ENCODE measurements around the gene MAPKBP1. TPM values are rescaled to one million over a fixed set of nuclear protein-coding genes. Genes with fewer than 3 reads are reported as not detected.

The MAPKBP1 gene
- total and polyA plus RNA-seq, 8 donors: 8.8 to 41.5 (median 16.8) TPM

GRCh38 chr15:41746802-41747201 lies 27.5 kb upstream of the MAPKBP1 start:
- Histone ChIP-seq H3K4me3 (no peak overlapping the region), H3K9me3 (no peaks in the 10 kb centered on the region), H3K27me3 (no peaks in the 10 kb centered on the region), H3K27ac (no peak overlapping the region), H3K4me1 (peaks cover 0 to 5% (median 0%) of the 10 kb centered on the region in 4 donors), H3K36me3 (peaks cover 18 to 68% (median 63%) of the 10 kb centered on the region in 4 donors)
- 89 to 97% (median 94%) methylated on average over 1 of the region's 1 CpG for WGBS, 5 donors
- intact Hi-C loops (cut with DNase I; ENCODE audit: low total_unique reads): no loop called here
- no peak for DNase-seq
- no peak for TF ChIP-seq EP300 (IDR thresholded peaks at IDR 0.05)
- TF ChIP-seq POLR2AphosphoS5 (IDR thresholded peaks at IDR 0.05): no peak
- no peak for TF ChIP-seq POLR2A (IDR thresholded peaks at IDR 0.05)
- TF ChIP-seq CTCF (IDR thresholded peaks at IDR 0.05): no peak

GRCh38 chr15:41756198-41756597 lies 18.1 kb upstream of the MAPKBP1 start:
- no peak for DNase-seq
- Histone ChIP-seq H3K36me3 (peaks cover 13 to 61% (median 56%) of the 10 kb centered on the region in 4 donors), H3K27ac (no peak overlapping the region), H3K4me1 (peaks cover 4 to 14% (median 8%) of the 10 kb centered on the region in 4 donors), H3K9me3 (no peaks in the 10 kb centered on the region), H3K27me3 (no peaks in the 10 kb centered on the region), H3K4me3 (no peak overlapping the region)
- intact Hi-C loops (cut with DNase I; ENCODE audit: low total_unique reads): no loop called here
- 95 to 98% (median 95%) methylated on average over 2 of the region's 2 CpGs for WGBS, 5 donors
- TF ChIP-seq EP300 (IDR thresholded peaks at IDR 0.05): no peak
- TF ChIP-seq POLR2A (IDR thresholded peaks at IDR 0.05): no peak
- no peak for TF ChIP-seq CTCF (IDR thresholded peaks at IDR 0.05)
- no peak for TF ChIP-seq POLR2AphosphoS5 (IDR thresholded peaks at IDR 0.05)

- Histone ChIP-seq H3K9me3 (no peaks in the 10 kb centered on the region), H3K27ac (peak overlapping the region; percentile 31 to 91 (median 88)), H3K4me1 (peaks cover 38 to 47% (median 46%) of the 10 kb centered on the region in 4 donors), H3K27me3 (no peaks in the 10 kb centered on the region), H3K36me3 (peaks cover 0 to 18% (median 12%) of the 10 kb centered on the region in 4 donors), H3K4me3 (no peak overlapping the region)
- TF ChIP-seq POLR2A (IDR thresholded peaks at IDR 0.05) (no peak), CTCF (IDR thresholded peaks at IDR 0.05) (peak in 5 of 7 experiments; percentile 72 to 91 (median 74)), POLR2AphosphoS5 (IDR thresholded peaks at IDR 0.05) (peak in 1 of 3 donors; percentile 53), EP300 (IDR thresholded peaks at IDR 0.05) (no peak)
- WGBS, 5 donors: 36 to 46% (median 40%) methylated on average over 8 of the region's 8 CpGs
- DNase-seq: peak; percentile 59 to 87
- intact Hi-C loops (cut with DNase I; ENCODE audit: low total_unique reads): loop anchor here (5.0 kb wide), 1 partner anchor 39 kb away; no protein-coding TSS in a partner anchor
These were observed 1.5 kb upstream of the MAPKBP1 start for GRCh38 chr15:41772720-41773331.

DNA sequence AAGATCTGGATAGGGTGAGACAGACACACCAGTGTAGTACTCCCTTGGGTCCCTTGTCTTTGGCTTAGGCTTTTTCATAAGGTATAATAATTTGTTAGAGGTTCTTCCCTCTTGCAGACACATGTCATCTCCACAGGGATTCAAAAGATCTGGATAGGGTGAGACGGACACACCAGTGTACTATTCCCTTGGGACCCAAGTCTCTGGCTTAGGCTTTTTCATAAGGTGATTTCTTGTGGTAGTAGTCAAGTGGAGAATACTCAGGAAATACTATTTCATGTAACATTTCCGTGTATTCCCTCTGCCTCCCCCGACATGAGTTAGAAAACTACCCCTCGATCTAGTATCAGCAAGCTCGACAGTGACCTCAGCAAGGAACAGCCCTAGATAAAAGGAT lies 954 bp upstream of the MAPKBP1 start:
- intact Hi-C loops (cut with DNase I; ENCODE audit: low total_unique reads): loop anchor here (5.0 kb wide), 1 partner anchor 39 kb away; no protein-coding TSS in a partner anchor
- Histone ChIP-seq H3K4me3 (peak overlapping the region; percentile 77 to 90 (median 84)), H3K27ac (peak overlapping the region; percentile 31 to 91 (median 88)), H3K27me3 (no peaks in the 10 kb centered on the region), H3K9me3 (no peaks in the 10 kb centered on the region), H3K36me3 (peaks cover 0 to 13% (median 7%) of the 10 kb centered on the region in 4 donors), H3K4me1 (peaks cover 39 to 52% (median 51%) of the 10 kb centered on the region in 4 donors)
- DNase-seq: no peak
- TF ChIP-seq EP300 (IDR thresholded peaks at IDR 0.05) (no peak), CTCF (IDR thresholded peaks at IDR 0.05) (no peak), POLR2A (IDR thresholded peaks at IDR 0.05) (no peak), POLR2AphosphoS5 (IDR thresholded peaks at IDR 0.05) (no peak)
- WGBS, 5 donors: 18 to 28% (median 24%) methylated on average over 5 of the region's 5 CpGs
